Thoracic aorta (tissue), 2 donors: ENCODE measurements around the gene DOCK4. TPM values are rescaled to one million over a fixed set of nuclear protein-coding genes. Genes with fewer than 3 reads are reported as not detected.

Source experiments
- ATAC-seq: fragments of 150-250 bp; one replicate; pipeline ENCODE4 v1.8.0; 2017; ENCODE audit warnings: low read depth; ENCODE audit not compliant: insufficient number of reproducible peaks, low FRiP score
- DNase-seq: peaks from one replicate; pipeline ENCODE4 v3.0.0-alpha.2; 2020; ENCODE audit warnings: low spot score
- H3K27ac ChIP-seq, 2 donors: fragments of 200-600 bp; sonication (generic); 1 replicate in 1 of 2; 2 replicates in 1 of 2; pipeline ENCODE4 v1.5.1; 2016; ENCODE audit warnings: mild to moderate bottlenecking in 2 of 2, moderate library complexity in 2 of 2
- H3K27me3 ChIP-seq: fragments of 200-600 bp; sonication (generic); replicated peaks from 2 replicates; pipeline ENCODE4 v1.6.0; 2016; ENCODE audit warnings: mild to moderate bottlenecking; ENCODE audit not compliant: insufficient read depth
- H3K36me3 ChIP-seq: fragments of 200-600 bp; sonication (generic); one replicate; pipeline ENCODE4 v1.5.1; 2016
- H3K4me1 ChIP-seq, 2 donors: fragments of 200-600 bp; sonication (generic); 1 replicate in 1 of 2; 2 replicates in 1 of 2; pipeline versions ENCODE4 v1.5.1 to v1.6.0; 2016; ENCODE audit warnings: low read depth in 2 of 2, mild to moderate bottlenecking in 1 of 2; ENCODE audit not compliant: control insufficient read depth in 1 of 2
- H3K4me3 ChIP-seq: fragments of 200-600 bp; sonication (generic); 2 replicates; pipeline ENCODE4 v1.5.1; 2016; ENCODE audit warnings: mild to moderate bottlenecking
- H3K9me3 ChIP-seq: fragments of 200-600 bp; sonication (generic); 2 replicates; pipeline ENCODE4 v1.5.1; 2016
- total RNA-seq, 2 donors: library from RNA; depleted of rRNA; stranded (reverse); fragments of >200 nt; gene quantifications; one replicate each; pipeline versions ENCODE4 v1.1.0 to v1.2.3, GENCODE V29; 2016
- TF ChIP-seq, protein P1 (sequence below): fragments of 200-600 bp; sonication (generic); IDR thresholded peaks from one replicate; pipeline ENCODE4 v1.5.1; 2019; ENCODE audit warnings: antibody characterized with exemption

The DOCK4 gene
- total RNA-seq, 2 donors from 2014 or later = 22.3 to 71.5 TPM

GRCh38 chr7:112167147-112167546 lies 39.1 kb downstream of the DOCK4 start:
- no peak for DNase-seq
- Histone ChIP-seq H3K36me3 (no peaks in the 10 kb centered on the region), H3K4me1 (peaks cover under 1 to 3% of the 10 kb centered on the region in 2 donors), H3K27ac (no peak overlapping the region), H3K27me3 (no peaks in the 10 kb centered on the region), H3K9me3 (no peaks in the 10 kb centered on the region), H3K4me3 (no peak overlapping the region)
- ATAC-seq = no peak
- TF ChIP-seq, protein P1, sequence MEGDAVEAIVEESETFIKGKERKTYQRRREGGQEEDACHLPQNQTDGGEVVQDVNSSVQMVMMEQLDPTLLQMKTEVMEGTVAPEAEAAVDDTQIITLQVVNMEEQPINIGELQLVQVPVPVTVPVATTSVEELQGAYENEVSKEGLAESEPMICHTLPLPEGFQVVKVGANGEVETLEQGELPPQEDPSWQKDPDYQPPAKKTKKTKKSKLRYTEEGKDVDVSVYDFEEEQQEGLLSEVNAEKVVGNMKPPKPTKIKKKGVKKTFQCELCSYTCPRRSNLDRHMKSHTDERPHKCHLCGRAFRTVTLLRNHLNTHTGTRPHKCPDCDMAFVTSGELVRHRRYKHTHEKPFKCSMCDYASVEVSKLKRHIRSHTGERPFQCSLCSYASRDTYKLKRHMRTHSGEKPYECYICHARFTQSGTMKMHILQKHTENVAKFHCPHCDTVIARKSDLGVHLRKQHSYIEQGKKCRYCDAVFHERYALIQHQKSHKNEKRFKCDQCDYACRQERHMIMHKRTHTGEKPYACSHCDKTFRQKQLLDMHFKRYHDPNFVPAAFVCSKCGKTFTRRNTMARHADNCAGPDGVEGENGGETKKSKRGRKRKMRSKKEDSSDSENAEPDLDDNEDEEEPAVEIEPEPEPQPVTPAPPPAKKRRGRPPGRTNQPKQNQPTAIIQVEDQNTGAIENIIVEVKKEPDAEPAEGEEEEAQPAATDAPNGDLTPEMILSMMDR = no peak

DNA sequence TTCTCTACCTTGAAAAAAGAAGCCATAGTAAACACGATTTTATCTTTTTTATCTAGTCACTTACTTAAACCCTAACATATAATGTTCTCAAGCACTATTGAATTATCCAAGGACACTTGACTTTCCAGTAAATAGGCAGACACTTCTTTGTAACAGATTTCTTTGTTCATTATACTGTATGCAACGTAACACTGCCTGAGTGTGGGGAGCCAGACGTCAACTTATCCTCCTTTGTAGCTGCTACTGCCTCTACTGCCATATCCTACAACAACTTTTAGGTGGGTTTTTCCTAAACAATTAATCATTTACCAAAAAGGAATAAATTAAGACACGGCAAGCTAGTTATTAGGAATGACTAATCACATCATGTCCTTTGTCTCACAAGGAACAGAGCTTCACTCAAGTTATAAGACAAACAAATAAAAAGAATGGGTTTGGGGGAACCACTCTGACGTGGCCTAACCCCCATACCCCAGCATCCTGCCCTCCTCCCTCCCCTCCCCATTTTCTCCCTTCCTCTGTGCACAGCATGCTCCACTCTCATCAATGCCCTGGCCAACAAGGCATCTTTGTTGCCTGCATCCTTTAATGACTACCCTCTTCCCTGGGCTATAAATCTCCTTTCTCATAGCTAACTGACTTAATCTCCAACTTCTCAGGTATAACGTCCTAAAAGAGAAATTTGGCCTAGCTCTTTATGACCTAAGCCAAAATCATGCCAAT lies 43.3 kb downstream of the DOCK4 start:
- TF ChIP-seq, protein P1 = no peak
- Histone ChIP-seq H3K27ac (no peak overlapping the region), H3K4me3 (no peak overlapping the region), H3K4me1 (peaks cover 6 to 26% of the 10 kb centered on the region in 2 donors), H3K36me3 (no peaks in the 10 kb centered on the region), H3K9me3 (no peaks in the 10 kb centered on the region), H3K27me3 (no peaks in the 10 kb centered on the region)
- DNase-seq (no peak), ATAC-seq (no peak)

DNA sequence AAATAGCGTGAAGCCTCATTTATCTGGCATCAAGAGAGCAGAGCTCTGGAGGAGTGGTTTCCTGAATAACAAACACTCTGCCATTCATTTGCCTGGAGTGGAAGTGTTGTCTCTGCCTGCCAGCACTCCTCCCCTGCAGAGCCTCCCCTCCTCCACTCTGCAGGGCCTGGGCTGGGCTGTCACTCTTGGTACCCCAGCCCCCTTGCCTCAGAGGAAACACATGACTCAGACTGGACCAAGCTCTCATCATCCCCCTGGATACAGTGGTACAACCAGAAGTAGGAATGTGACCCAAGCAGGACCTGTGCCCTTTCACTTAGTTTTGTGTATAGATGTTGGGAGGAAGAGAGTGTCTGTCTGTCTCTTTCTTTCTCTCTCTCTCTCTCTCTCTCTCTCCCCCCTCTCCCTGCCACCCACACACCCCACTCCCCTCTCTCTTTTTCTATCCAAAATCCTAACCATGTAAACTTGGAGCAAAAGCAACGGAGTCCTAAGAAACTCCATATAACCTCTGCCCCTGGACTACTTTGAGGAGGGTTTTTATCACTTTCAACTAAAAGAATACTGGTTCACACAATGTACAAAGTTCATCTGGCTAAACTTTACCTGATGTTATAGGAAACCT lies 43.9 kb downstream of the DOCK4 start:
- no peak for ATAC-seq
- no peak overlapping the region for H3K4me3 ChIP-seq
- no peaks in the 10 kb centered on the region for H3K36me3 ChIP-seq
- no peaks in the 10 kb centered on the region for H3K27me3 ChIP-seq
- H3K9me3 ChIP-seq = no peaks in the 10 kb centered on the region
- no peak for DNase-seq
- TF ChIP-seq, protein P1 = no peak
- H3K27ac ChIP-seq = no peak overlapping the region
- H3K4me1 ChIP-seq = peaks cover 6 to 26% of the 10 kb centered on the region in 2 donors

DNA sequence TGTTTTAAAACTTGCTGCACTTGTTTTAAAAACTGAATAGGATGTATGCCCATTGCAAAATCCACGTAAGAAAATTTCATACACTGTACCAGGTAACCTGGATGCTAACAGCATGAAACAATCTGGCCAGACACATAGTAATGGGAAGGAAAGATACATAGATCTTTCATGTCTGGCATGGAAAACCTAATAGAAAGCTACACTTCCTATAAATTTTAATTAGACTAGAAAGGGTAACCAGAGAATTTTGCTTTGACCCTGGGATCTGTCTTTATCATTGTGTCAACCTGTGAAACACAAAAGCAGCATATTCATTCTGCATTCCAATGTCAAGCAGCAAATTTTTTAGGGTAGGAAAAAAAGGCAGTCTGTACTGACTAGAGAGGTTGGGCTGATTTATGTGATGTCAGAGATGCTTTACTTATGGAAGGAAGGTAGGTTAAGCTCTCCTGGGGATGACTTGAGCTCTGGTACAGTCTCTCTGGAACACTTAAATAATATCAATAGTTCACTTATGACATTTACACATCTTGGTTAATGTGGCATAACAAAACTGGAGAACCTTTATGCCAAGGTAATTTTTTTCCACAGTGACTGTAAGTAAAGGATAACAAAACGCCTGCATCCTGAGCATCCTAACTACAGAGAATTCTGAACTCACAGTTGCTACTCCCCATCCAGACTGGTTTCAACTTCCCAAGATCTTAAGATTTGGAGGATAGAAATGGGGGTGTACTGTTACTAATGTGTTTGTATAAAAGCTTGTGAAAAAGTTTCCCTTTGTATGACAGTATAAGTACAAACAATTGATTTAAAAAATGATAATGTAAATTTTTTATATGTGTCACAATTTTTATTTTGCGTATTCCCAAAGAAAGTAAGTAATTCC lies 44.7 kb downstream of the DOCK4 start:
- no peaks in the 10 kb centered on the region for H3K36me3 ChIP-seq

More for the DNA sequence above, 44.7 kb downstream of the DOCK4 start:
- Histone ChIP-seq H3K27ac (no peak overlapping the region), H3K4me3 (no peak overlapping the region), H3K4me1 (peaks cover 6 to 26% of the 10 kb centered on the region in 2 donors), H3K27me3 (no peaks in the 10 kb centered on the region), H3K9me3 (no peaks in the 10 kb centered on the region)
- DNase-seq (no peak), ATAC-seq (no peak)
- TF ChIP-seq, protein P1 = no peak
